WI38 (cell line): Measurements from ENCODE around the gene P2RX3.

ENCODE experiments used
- H3K4me3 ChIP-seq: 2 replicates; pipeline ENCODE4 v1.5.1; 2011; ENCODE audit warnings: low read depth, mild to moderate bottlenecking, control low read depth, low read length
- CTCF ChIP-seq: IDR thresholded peaks from 2 replicates; pipeline ENCODE4 v1.5.1; 2012; ENCODE audit warnings: low read depth, mild to moderate bottlenecking, control low read depth, low read length

P2RX3 gene

GRCh38 chr11:57421805-57422204 is 83.7 kb downstream of the P2RX3 start:
- H3K4me3 ChIP-seq, result no peak overlapping the region
- TF ChIP-seq CTCF, result no peak
